Midbrain (tissue), 1 donor: ENCODE data around the gene ANKRD37.

Experiments
- DNase-seq: peaks from one replicate; lab custom pipeline; 2025; lab: John Stamatoyannopoulos, UW

Gene ANKRD37

DNA sequence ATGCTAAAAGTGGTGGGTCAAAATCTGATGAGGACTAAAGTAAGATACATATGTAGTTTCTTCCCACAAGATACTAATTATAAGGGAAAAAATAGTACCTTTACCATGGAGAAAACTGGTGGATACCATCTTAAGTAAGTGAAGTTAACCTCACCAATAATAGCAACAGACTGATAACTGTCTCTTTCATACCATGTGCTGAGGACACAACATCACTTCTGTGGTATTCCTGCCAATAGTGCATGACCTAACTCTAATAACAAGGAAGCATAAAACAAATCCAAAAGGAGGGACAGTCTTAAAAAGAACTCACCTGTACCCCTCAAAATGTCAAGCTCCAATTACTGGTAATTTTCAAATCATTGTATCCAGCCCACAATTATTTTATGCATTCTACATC, 20.3 kb downstream of the ANKRD37 start:
- DNase-seq: no peak

GRCh38 chr4:185421366-185422124, 24.9 kb downstream of the ANKRD37 start:
- DNase-seq: no peak

DNA sequence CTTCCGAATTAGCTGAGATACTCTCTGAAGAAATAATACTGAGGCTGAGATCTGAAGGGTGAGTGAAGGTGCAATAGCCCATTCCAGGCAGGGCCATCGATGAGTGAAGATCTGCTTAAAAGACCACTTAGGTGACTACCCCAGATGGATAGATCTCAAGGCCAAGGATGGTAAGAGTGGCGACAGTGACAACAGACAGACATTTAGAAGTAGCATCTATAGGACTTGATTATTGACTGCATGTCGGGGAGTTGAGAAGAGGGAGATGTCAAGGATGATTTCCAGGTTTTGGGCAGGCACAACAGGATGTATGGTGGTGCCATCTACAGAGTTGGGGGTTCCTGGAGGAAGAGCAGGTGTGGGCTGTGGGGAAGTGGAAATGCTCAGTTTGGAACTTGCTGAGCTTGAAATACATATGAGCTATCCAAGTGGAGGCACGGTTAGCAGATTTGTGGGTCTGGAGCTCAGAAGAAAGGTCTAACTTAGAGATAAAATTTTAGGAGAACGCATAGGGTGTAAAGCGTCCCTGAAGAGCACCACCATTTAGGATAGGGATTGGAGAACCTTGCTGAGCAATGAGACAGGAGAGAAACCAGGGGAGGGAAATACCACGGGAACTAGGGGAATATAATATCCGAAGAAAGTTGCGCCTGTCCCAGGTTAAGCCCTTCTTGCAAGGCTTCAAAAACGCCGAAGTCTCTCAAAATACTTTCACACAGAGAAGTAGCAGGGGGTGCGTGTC, 28.4 kb downstream of the ANKRD37 start:
- peak; percentile 40 for DNase-seq

- DNase-seq: peak; percentile 92
These were observed 29.2 kb downstream of the ANKRD37 start, which contains the start of gene UFSP2 for GRCh38 chr4:185425647-185426352. Gene UFSP2 (minus strand): TSS chr4:185425964. CDS start chr4:185425868, 96 bp downstream.

DNA sequence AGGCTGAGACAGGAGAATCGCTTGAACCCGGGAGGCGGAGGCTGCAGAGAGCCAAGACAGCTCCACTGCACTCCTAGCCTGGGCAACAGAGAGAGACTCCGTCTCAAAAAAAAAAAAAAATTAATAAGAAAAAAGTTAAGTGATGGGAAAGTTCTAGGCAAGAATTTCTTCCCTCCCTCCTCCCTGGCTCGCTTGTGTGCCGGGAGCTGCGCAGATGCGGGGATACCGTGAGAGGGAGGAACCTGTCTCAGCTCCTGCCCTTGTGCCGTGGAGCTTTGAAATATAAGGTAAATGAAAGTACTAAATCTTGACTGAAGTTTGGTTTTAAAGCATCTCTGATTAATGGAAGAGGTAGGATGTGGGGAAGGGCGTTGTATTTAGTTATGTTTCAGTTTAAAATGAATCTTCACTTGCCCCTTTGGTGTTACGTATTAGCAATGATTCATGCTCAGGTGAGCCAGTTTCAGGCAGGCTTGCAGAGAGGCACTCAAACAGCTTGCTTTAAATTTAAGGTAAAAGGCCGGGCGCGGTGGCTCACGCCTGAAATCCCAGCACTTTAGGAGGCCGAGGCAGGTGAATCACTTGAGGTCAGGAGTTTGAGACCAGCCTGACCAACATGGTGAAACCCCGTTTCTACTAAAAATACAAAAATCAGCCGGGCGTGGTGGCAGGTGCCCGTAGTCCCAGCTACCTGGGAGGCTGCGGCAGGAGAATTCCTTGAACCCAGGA, 30.5 kb downstream of the ANKRD37 start:
- no peak for DNase-seq

- DNase-seq: no peak
These were observed 33.0 kb downstream of the ANKRD37 start for GRCh38 chr4:185429660-185430059.

- no peak for DNase-seq
These were observed 38.8 kb downstream of the ANKRD37 start for GRCh38 chr4:185435466-185435865.

- DNase-seq: no peak
These were observed 41.2 kb downstream of the ANKRD37 start for GRCh38 chr4:185437809-185438208.

DNA sequence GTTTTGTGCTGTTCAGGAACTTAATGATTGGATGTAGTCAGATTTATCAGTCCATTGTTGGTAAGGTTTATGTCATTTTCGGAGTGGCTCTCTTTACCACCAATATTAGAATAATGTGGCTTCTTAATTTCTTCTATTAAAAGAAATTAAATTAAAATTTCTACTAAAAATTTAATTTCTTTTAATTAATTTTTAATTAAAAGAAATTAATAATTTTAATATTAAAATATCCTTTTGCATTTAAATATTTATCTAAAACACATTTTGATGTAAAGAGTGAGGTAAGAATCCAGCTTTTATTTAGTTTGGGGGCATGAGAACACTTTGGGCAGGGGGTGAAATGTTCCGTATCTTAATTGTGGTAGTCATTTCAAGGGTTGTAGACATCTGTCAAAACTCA, 44.8 kb downstream of the ANKRD37 start:
- no peak for DNase-seq

DNA sequence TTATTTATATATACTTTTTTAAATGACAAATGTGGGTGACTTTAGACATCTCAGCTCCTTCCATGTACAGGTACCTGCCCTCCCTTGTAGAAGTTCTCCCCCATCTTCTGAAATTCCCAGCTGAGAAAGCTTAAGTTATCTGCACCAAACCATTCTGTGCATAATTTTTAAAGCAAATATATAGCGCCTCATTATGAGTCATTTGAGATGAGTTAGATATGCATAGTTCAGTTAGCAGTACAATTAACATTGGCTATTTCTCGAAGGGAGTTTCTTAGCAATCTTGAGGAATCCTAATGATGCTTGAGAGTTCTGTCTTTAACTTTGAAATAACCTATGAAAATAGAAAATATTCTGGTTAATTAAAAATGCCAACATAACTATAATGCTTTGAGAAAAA, 48.6 kb downstream of the ANKRD37 start:
- no peak for DNase-seq
